Lung (tissue), 12 donors: Measurements from ENCODE around the gene SASH1. TPM values are rescaled to one million over a fixed set of nuclear protein-coding genes. Genes with fewer than 3 reads are reported as not detected.

ENCODE experiments used
- ATAC-seq: fragments of 200-7000 bp; cut with Tn5 transposase; one replicate; pipeline ENCODE4 v1.9.1; 2020; ENCODE audit warnings: moderate number of reproducible peaks; ENCODE audit not compliant: insufficient read depth, low FRiP score
- DNase-seq, 3 donors: peaks; one replicate each; pipeline ENCODE4 v3.0.0-alpha.2; 2013 to 2017
- H3K27ac ChIP-seq, 2 donors: one replicate each; pipeline ENCODE4 v1.5.1; 2013; ENCODE audit warnings: mild to moderate bottlenecking in 2 of 2, moderate library complexity in 2 of 2, control low read depth in 1 of 2, inconsistent platforms in 1 of 2, low read depth in 1 of 2, low read length in 1 of 2
- H3K27me3 ChIP-seq, 3 donors: one replicate each; pipeline ENCODE4 v1.5.1; 2013; ENCODE audit warnings: low read length in 2 of 3; ENCODE audit not compliant: control insufficient read depth in 3 of 3, insufficient read depth in 3 of 3
- H3K36me3 ChIP-seq, 4 donors: one replicate each; pipeline ENCODE4 v1.5.1; 2013; ENCODE audit warnings: low read length in 4 of 4, mild to moderate bottlenecking in 1 of 4, moderate library complexity in 1 of 4; ENCODE audit not compliant: control insufficient read depth in 4 of 4, insufficient read depth in 4 of 4
- H3K4me1 ChIP-seq, 5 donors: one replicate each; pipeline ENCODE4 v1.5.1; 2013; ENCODE audit warnings: low read length in 5 of 5, mild to moderate bottlenecking in 2 of 5, moderate library complexity in 1 of 5; ENCODE audit not compliant: control insufficient read depth in 5 of 5, insufficient read depth in 5 of 5
- H3K4me3 ChIP-seq: one replicate; pipeline ENCODE4 v1.5.1; 2013; ENCODE audit warnings: mild to moderate bottlenecking, control low read depth, moderate library complexity
- H3K9ac ChIP-seq, 2 donors: one replicate each; pipeline ENCODE4 v1.5.1; 2013; ENCODE audit warnings: low read length in 2 of 2, control low read depth in 1 of 2; ENCODE audit not compliant: insufficient read depth in 1 of 2
- H3K9me3 ChIP-seq, 4 donors: one replicate each; pipeline ENCODE4 v1.5.1; 2013; ENCODE audit warnings: low read length in 3 of 4, mild to moderate bottlenecking in 1 of 4, moderate library complexity in 1 of 4; ENCODE audit not compliant: control insufficient read depth in 4 of 4, insufficient read depth in 3 of 4
- WGBS, 2 donors: extraction: QIAGEN DNeasy Blood & Tissue Kit; methylation state at CpG; one replicate each; pipeline ENCODE4 v1.1.7; 2013; 5-methylcytosine and 5-hydroxymethylcytosine counted together
- polyA plus RNA-seq, 2 donors: library from polyadenylated mRNA; stranded (reverse); fragments of 200-250 nt; gene quantifications; one replicate each; pipeline ENCODE4 v1.2.1, GENCODE V29; 2013
- total RNA-seq, 2 donors: library from RNA; depleted of rRNA in 1 of 2; stranded (reverse); fragments of >200 nt in 1 of 2; gene quantifications; one replicate each; pipeline ENCODE4 v1.2.1, GENCODE V29; 2014 to 2021
- TF ChIP-seq, protein P1 (sequence below): IDR thresholded peaks from 2 replicates; pipeline ENCODE4 v1.5.1; 2012; ENCODE audit warnings: mild to moderate bottlenecking; ENCODE audit errors: control extremely low read depth, extremely low read depth
- donor health status: control.
- donor health status: control.
- donor health status: Bipolar disorder and iron deficiency.
- donor health status: healthy.
- donor health status: DM: yes; HTN: yes; CAD: no.

Gene SASH1
- total and polyA plus RNA-seq, 4 donors, result 18.8 to 114 (median 42.2) TPM

DNA sequence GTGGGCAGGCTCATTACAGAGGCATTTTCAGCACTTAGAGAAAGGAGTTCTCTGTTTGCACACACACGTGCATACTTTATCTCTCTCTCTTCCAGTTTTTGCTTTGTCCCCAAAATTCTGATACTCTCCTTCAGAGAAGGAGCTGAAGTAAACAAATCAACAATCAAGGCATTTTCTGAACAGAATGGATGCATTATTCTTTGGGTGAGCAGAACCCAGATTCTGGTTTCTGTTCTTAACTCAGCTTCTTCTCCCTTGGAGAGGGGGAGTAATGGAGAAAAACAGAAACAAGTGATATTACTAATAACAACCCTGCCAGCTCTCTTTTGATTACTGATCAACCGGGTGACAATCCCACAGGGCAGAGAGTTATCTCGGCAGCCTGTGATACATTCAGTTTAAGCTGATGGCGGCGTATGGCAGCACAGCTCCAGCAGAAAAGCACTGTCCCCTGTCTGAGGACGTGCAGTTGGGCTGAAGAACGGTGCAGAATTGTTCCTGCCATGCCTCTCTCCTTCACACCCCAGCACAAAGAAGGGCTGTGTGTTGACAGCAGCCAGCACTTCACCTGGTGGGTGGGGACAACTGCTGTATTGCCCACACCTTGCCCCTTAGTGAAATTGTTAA, 47.3 kb upstream of the SASH1 start:
- ATAC-seq, result no peak
- Histone ChIP-seq H3K27me3 (no peaks in the 10 kb centered on the region), H3K36me3 (no peaks in the 10 kb centered on the region), H3K4me1 (peaks cover 0 to 31% (median 6%) of the 10 kb centered on the region in 5 donors), H3K9me3 (no peaks in the 10 kb centered on the region), H3K9ac (no peak overlapping the region), H3K4me3 (no peak overlapping the region), H3K27ac (no peak overlapping the region)
- 74 to 88% methylated on average over 7 of the region's 7 CpGs for WGBS, 2 donors
- no peak for DNase-seq
- TF ChIP-seq, protein P1, sequence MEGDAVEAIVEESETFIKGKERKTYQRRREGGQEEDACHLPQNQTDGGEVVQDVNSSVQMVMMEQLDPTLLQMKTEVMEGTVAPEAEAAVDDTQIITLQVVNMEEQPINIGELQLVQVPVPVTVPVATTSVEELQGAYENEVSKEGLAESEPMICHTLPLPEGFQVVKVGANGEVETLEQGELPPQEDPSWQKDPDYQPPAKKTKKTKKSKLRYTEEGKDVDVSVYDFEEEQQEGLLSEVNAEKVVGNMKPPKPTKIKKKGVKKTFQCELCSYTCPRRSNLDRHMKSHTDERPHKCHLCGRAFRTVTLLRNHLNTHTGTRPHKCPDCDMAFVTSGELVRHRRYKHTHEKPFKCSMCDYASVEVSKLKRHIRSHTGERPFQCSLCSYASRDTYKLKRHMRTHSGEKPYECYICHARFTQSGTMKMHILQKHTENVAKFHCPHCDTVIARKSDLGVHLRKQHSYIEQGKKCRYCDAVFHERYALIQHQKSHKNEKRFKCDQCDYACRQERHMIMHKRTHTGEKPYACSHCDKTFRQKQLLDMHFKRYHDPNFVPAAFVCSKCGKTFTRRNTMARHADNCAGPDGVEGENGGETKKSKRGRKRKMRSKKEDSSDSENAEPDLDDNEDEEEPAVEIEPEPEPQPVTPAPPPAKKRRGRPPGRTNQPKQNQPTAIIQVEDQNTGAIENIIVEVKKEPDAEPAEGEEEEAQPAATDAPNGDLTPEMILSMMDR, result no peak

DNA sequence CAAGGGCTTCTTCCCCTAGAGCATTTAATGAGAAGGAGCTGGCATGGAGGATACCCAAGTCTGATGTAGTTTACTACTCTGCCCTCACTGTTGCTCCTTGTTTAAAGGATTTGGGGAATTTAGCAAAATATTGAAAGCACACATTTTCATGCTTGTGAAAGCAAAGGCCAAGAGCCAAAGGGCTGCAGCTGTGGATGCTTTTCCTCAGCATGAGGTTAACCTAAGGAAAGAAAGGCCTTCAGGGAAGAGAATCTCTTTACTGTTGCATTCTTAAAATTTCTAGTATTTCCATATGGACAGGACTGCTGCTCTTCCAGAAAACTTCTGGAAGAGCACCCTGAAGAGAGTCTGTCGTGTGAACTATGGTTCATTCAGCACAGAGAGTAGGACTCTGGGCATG, 45.9 kb upstream of the SASH1 start:
- DNase-seq (peak in 2 of 3 donors; percentile 19 to 55), ATAC-seq (no peak)

DNA sequence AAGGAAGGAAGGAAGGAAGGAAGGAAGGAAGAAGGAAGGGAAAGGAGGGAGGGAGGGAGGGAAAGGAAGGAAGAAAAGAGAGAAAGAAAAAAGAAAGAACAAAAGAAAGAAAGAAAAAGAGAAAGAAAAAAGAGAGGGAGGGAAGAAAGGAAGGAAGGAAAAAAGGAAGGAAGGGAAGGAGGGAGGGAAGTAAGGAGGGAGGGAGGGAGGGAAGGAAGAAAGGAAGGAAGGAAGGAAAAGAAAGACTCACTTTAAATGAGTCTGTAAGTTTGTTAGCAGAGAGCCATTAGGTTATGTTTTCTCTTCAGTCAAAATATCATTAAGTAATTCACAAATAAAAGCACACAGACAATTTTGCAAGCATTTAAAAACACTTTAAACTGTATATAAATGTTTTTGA, 44.0 kb upstream of the SASH1 start:
- H3K4me3 ChIP-seq, result no peak overlapping the region
- no peaks in the 10 kb centered on the region for H3K9me3 ChIP-seq
- no peaks in the 10 kb centered on the region for H3K27me3 ChIP-seq
- no peaks in the 10 kb centered on the region for H3K36me3 ChIP-seq
- no peak overlapping the region for H3K27ac ChIP-seq
- H3K4me1 ChIP-seq, result peaks cover 0 to 9% (median 4%) of the 10 kb centered on the region in 5 donors
- ATAC-seq (no peak), DNase-seq (no peak)
- TF ChIP-seq, protein P1, result no peak
- no peak overlapping the region for H3K9ac ChIP-seq

More for the DNA sequence above, 45.9 kb upstream of the SASH1 start:
- H3K9ac ChIP-seq, result no peak overlapping the region
- H3K36me3 ChIP-seq, result no peaks in the 10 kb centered on the region
- no peaks in the 10 kb centered on the region for H3K9me3 ChIP-seq
- TF ChIP-seq, protein P1, result no peak
- no peak overlapping the region for H3K4me3 ChIP-seq
- H3K27ac ChIP-seq, result no peak overlapping the region
- peaks cover 0 to 27% (median 6%) of the 10 kb centered on the region in 5 donors for H3K4me1 ChIP-seq
- H3K27me3 ChIP-seq, result no peaks in the 10 kb centered on the region
- WGBS, 2 donors, result 67 to 82% methylated on average over 1 of the region's 1 CpG

DNA sequence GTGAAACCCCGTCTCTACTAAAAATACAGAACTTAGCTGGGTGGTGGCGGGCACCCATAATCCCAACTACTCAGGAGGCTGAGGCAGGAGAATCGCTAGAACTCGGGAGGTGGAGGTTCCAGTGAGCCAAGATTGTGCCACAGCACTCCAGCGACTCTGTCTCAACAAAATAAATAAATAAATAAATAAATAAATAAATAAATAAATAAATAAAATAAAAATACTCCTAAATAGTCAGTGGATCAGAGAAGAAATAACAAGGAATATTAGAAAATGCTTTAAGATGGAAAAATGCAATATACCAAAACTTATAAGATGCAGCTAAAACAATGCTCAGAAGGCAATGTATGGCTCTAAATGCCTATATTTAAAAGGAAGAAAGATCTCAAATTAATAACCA, 39.0 kb upstream of the SASH1 start:
- peaks cover 0 to 4% (median 0%) of the 10 kb centered on the region in 5 donors for H3K4me1 ChIP-seq
- no peak overlapping the region for H3K4me3 ChIP-seq
- ATAC-seq (no peak), DNase-seq (no peak)
- no peaks in the 10 kb centered on the region for H3K36me3 ChIP-seq
- H3K9ac ChIP-seq, result no peak overlapping the region
- TF ChIP-seq, protein P1, result no peak
- H3K9me3 ChIP-seq, result no peaks in the 10 kb centered on the region
- WGBS, 2 donors, result 96 to 97% methylated on average over 5 of the region's 5 CpGs
- no peaks in the 10 kb centered on the region for H3K27me3 ChIP-seq
- H3K27ac ChIP-seq, result no peak overlapping the region
